AG10803 (cell line): Measurements from ENCODE around the gene TMEM63C.

Source experiments
- DNase-seq: peaks from one replicate; pipeline ENCODE4 v3.0.0; 2010; ENCODE audit warnings: low read depth
- H3K4me3 ChIP-seq: 2 replicates; pipeline ENCODE4 v1.5.1; 2011; ENCODE audit warnings: mild to moderate bottlenecking, low read length, control low read depth
- TF ChIP-seq, protein P1 (sequence below): conservative IDR thresholded peaks from 2 replicates; pipeline ENCODE4 v1.5.1; 2011; ENCODE audit warnings: mild to moderate bottlenecking, low read length, control low read depth, inconsistent platforms

TMEM63C gene

GRCh38 chr14:77206877-77207389 is 25.3 kb downstream of the TMEM63C start:
- H3K4me3 ChIP-seq: no peak overlapping the region
- no peak for DNase-seq
- TF ChIP-seq, protein P1, sequence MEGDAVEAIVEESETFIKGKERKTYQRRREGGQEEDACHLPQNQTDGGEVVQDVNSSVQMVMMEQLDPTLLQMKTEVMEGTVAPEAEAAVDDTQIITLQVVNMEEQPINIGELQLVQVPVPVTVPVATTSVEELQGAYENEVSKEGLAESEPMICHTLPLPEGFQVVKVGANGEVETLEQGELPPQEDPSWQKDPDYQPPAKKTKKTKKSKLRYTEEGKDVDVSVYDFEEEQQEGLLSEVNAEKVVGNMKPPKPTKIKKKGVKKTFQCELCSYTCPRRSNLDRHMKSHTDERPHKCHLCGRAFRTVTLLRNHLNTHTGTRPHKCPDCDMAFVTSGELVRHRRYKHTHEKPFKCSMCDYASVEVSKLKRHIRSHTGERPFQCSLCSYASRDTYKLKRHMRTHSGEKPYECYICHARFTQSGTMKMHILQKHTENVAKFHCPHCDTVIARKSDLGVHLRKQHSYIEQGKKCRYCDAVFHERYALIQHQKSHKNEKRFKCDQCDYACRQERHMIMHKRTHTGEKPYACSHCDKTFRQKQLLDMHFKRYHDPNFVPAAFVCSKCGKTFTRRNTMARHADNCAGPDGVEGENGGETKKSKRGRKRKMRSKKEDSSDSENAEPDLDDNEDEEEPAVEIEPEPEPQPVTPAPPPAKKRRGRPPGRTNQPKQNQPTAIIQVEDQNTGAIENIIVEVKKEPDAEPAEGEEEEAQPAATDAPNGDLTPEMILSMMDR: no peak

DNA sequence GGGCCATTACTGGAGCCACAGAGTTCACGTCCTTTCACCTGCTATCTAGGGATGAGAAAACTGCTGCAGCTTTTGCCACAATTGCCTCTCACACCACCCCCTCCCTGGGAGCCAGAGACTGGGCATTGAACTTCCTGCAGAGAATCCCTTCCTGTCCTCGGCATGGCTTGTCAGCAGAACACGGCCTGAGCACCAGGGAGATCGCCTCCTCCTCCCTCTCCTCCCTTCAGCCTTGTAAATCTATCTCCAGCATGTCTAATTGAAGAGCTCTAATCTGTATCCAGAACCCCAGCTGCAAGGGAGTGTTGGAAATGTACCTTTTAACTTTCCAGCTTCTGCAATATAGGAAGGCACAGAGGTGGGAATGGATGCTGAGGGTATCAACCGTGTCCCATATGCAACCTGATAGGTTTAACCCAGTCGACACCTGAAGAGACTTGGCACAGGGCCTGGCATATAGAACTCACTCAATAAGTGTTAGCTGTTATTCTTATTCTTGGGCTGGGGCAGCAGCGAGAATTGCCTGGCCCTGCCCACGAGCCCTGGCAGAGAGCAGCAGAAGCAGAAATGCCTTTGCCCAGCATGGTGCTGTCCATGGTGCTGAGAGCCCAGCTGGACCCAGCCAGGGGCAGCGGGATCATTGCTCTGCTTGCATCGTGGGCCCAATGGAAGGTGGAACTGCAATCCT is 26.8 kb downstream of the TMEM63C start:
- TF ChIP-seq, protein P1: no peak
- H3K4me3 ChIP-seq: no peak overlapping the region
- peak; percentile 56 for DNase-seq

GRCh38 chr14:77208979-77209318 is 27.4 kb downstream of the TMEM63C start:
- TF ChIP-seq, protein P1: no peak
- DNase-seq: no peak
- no peak overlapping the region for H3K4me3 ChIP-seq

GRCh38 chr14:77212097-77212870 is 30.7 kb downstream of the TMEM63C start:
- TF ChIP-seq, protein P1: no peak
- no peak overlapping the region for H3K4me3 ChIP-seq
- DNase-seq: no peak

- TF ChIP-seq, protein P1: peak; percentile 44
- no peak overlapping the region for H3K4me3 ChIP-seq
- DNase-seq: no peak
Measured at GRCh38 chr14:77212943-77213678, 31.5 kb downstream of the TMEM63C start.

- DNase-seq: no peak
- TF ChIP-seq, protein P1: no peak
- no peak overlapping the region for H3K4me3 ChIP-seq
Measured at GRCh38 chr14:77213679-77214016, 32.0 kb downstream of the TMEM63C start.
